DMS79 (cell line): Measurements from ENCODE around the gene TNFRSF4.

Experiments used
- DNase-seq: peaks from one replicate; lab custom pipeline; 2025; lab: John Stamatoyannopoulos, UW

The TNFRSF4 gene

DNA sequence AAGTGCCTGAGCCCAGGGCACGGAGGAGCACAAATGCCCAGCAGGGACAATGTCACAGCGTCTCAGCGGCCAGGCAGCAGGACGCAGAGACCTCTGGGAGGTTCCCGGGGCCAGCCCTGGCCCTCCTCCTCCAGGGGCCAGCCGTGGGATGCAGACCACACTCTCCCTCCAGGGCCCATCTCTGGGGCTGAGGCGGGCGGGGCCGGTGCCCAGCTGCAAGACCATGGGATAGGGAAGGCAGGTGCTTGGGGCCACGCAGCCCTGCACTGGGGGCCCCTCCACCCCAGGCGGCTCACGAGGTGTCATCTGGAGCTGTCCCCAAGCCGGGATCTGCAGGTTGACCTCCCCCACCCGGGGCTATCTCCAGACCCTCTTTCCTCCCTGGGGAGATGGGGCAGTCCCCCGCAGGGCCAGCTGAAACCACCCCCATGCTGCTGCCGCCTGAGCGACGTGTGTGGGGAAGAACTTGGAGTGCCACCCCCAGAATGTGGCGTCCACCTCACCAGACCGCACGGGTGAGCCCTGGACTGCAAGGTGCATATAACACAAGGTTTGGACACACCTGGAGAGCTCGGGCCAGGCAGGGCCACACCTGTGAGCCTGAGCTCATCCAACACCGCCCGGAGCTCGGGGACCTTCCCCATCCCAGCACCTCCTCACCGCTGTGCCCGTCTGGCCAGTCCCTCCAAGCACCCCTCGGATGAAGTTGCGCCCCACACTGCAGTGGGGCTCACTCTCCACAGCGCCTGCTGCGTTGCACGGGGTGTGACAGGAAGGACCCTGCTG, 44.3 kb downstream of the TNFRSF4 start:
- no peak for DNase-seq

DNA sequence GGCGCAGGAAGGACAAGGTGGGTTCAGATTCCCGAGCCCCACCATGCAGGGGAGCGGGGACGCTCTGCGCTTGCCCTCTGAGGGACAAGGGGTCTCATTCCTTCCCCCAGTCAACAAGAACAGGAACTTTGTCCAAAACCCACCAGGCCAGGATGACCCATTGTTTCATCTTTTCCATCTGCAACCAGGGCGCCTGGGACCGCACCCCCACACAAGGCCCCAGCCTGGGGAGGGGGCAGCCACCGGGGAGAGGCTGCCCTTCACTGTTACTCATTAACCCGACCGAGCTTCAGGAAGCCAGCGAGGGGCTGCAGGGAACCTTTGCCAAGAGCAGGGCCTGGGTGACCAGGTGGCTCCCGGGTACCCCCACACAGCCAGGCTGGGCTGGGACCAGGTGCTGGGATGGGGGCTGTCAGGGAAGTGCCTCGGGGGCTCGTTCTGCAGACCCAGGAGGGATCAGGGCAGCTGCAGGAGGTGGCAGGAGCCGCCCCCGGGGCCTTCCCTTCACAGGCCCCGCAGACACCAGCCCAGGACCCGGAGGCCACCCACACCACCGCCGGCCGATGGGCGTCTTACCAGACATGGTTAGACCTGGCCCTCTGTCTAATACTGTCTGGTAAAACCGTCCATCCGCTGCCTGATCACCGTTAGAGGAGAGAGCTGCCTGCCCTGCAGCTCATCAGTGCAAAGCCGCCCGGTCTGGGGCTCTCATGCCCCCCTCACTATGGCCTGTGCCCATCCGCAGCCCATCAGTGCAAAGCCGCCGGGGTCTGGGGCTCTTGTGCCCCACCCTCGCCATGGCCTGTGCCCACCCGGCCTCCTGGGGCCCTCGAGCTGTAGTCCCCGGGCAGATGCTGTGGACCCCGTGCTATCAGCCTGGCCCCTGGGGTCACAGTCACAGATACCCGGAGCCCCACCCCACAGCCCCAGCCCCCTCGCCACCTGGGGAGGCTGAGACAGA, 45.2 kb downstream of the TNFRSF4 start:
- DNase-seq = no peak

DNA sequence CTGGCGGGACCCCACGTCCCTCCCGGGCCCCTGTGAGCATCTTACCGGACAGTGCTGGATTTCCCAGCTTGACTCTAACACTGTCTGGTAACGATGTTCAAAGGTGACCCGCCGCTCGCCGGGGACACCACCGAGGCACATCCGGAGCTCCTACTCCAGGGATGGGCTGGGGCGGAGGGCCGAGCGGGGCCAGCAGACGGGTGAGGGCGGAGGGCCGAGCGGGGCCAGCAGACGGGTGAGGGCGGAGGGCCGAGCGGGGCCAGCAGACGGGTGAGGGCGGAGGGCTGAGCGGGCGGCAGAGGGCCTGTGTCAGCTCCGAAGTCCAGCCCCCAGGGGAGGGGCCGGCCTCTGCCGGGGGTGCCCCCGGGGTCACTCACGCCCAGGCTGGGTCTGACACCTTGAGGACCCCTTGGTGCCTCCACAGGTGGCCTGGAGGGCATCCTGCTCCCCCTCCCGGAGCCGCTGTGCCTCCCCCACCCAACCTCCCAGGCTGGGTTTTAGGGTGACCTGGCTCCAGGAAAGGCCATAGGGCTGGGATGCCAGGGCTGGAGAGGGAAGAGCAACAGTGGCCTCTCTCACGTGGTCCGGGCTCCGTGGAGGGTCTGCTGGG, 46.0 kb downstream of the TNFRSF4 start:
- no peak for DNase-seq

DNA sequence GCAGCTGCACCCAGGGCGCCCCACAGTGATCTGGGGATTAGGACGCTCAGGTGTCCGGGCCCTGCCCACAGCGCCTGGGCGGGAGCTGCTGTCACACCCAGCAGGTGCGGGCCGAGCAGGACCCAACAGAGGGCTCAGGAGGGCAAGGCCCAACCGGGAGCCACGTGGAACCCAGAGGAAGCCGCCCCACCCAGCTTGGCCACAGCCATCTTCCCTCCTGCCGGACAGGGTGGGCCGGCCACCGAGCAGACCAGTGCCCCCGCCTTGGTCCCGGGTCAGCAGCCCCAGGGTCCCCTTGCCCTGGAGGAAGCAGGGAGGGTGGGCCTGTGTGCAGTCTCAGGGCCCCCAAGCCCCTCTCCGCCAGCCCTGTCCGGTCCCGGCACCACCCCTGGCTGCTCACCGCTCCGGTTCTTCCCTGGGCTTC, 46.5 kb downstream of the TNFRSF4 start:
- DNase-seq = no peak

DNA sequence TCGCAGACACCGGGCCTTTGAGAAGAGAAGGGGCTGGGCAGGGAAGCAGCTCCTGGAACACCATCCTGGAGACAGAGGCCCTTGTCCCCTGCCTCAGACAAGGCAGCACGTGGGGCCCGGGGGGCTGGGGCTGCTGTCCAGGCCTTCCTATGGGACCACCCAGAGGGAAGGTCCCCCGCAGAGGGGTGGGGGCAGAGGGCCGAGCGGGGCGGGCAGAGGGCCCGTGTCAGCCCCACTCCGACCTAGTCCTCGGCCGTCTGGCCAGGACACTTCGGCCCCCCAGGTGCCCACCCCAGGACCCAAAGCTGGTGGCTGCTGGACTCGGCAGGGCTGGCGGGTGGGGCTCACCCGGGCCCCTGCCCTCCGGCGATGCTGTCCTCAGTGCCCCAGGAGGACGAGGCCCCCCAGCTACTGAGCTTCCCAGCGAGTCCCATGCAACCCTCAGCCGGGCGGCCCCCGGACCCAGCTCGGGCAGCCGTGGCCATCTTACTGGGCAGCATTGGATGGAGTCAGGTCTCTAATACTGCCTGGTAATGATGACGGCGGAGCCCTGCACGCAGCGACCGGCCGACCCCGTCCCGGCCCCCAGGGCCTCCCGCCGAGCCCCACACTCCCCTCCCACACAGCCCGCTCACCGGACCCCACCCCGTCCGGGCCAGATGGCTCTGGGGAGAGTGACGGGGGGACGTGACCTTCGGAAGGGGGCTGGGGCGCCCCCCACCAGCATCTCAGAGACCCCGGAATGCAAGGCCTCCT, 47.1 kb downstream of the TNFRSF4 start:
- no peak for DNase-seq

DNA sequence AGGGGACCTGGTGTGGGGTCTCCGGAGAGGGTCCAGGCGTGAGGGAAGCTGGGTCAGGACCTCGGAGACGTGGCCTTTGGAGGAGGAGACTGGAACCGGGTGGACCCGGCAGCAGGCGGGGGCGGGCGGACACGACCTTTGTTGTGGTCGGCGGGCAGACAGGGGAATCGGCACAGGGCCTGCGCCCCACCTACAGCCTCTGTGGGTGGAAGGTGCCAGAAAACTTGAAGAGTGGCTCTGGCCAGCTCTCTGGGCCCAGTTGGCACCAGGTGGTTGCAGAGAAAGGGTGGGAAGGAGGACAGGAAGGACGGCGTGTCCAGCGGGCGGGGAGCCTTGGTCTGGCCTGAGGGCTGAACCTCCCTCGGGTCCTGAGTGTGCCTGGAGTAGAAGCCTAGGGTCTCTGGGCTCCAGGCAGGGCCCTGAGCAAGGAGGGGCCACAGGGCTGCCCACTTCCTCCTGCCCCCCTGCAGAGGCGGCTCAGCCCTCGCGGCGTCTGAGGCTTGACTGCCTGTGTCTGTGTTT, 48.0 kb downstream of the TNFRSF4 start:
- no peak for DNase-seq

DNA sequence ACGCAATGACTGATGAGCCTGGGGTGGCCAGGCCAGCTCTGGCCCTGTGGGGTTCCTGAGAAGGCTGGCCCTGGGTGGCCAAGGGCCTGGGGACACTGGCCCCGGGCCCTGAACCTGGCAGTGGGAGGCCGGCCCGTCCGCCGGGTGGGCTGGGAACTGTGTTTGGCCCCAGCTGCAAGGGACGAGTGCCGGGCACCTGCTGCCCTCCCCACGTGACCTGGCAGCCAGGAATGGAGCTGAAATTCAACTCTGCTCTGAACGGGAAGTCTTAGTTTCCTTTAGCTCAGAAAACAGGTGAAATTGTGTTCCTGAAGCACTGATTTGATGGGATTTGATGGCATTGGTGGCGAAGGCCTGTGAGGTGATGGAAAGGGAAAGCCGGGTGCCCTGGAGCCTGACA, 48.5 kb downstream of the TNFRSF4 start:
- peak; percentile 33 for DNase-seq

DNA sequence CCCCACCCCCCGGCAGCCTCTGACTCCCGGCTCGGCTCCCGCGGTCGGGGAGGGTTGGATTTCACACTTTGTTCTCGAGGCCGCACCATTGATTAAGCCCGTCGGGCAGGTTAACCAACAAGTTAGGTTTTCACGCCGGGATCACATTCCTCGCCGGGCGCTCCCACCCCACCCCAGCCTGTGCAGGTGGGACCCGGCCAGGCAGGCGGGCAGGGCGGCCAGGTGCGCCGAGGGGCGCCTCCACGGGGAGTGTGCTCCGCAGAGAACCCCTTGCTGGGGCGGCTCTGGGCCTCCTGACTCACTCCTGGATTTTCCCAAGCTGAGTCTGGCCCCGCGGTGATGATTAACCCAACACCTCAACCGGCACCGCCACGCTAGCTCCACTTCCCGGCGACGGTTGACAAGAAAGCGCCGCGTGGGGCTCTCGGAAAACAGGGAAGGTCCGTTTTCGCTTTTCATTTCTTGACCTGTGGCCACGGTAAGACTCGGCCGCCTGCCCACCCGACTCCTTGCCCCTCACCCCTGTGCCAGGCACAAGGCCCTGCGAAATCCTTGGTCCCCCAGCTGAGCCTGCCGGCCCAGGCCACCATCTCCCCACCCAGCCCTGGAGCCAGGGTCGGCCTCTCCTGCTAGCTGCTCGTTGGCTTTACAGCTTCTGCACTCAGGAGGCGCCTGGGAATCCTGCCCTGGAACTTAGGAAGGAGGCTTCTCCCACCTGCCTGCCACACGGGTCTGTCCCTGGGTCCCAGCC, 49.1 kb downstream of the TNFRSF4 start:
- no peak for DNase-seq

DNA sequence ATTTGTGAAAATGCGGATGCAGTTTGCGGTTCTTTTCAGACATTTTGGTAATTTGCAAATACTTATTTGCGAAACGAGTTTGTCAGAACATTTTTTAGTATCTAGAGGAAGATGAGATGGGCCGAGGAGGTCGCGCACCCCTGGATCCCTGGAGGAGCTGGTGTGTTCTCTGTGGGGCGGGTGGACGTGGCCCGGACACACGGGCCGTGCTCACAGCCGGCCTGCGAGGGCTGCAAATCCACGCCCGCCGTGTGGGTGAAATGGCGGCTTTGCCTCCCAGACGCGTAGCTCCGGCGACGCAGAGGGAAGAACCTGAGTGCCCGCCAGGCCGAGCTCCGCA, 49.6 kb downstream of the TNFRSF4 start:
- no peak for DNase-seq

DNA sequence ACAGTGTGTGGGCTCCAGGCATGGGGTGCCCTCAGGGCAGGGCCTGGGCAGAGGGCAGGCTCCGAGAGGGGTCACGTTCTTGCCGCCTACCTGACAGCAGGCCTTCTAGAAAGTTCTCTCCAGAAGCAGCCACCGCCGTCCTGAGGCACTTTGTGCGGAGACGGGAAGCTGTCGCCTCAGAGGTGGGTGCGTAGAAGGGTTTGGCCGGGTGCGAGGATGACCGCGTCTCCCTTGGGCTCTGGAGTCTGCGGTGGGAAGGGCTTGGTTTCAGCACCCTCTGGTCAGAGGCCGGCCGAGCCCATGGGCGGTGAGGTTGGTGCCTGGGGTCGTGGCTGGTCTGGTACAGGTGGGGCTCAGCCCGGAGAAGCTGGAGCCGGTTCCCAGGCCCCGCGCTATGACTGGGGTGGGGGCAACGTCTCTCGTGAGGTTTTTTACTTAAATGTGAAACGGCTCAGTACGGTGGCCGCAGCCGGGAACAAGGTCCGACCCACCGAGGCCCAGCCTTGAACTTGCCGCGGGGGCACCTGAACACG, 50.3 kb downstream of the TNFRSF4 start:
- DNase-seq = no peak

DNA sequence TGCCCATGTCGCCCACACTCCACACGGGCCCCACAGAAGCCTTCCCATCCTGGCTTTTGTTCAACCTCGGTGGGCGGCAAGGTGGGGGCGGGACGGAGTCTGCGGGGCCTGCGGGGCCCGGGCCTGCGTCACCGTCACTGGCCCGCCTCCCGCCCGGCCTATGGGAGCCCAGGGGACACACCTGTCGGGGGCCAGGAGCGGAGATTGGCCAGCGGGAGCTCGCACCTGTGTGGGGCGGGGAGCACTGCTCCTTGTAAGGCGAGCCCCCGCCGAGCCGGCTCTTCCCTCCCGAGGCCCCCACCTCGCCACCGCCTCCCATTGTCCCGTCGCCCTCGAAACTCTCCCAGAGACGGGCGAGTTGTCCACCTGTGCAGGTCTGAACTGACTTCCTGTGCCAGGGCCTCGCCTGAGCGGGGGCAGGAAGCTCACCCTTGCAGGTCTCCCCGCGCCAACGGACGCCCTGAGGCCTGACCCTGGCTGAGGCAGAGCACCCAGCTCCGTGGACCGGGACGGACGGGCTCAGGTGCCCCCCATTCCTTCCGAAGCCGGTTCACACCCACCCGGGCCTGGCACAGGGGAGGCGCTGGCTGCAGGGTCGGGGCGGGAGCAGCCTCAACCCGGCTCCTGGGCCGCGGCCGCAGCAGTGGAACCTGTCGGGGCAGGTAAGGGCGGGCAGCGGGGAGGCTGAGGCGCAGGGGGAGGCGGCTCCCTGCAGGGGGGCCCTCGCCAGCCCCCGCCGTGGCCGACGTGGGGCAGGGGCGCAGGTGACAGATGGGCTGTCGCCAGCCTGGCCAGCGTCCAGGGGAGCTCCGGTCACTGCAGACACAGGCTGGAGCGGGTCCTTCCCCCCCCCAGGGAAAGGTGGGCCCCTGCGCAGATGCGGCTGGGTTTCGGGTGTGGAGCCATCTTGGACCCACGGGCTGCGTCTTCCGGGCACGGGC, 51.1 kb downstream of the TNFRSF4 start:
- DNase-seq = peak; percentile 97

DNA sequence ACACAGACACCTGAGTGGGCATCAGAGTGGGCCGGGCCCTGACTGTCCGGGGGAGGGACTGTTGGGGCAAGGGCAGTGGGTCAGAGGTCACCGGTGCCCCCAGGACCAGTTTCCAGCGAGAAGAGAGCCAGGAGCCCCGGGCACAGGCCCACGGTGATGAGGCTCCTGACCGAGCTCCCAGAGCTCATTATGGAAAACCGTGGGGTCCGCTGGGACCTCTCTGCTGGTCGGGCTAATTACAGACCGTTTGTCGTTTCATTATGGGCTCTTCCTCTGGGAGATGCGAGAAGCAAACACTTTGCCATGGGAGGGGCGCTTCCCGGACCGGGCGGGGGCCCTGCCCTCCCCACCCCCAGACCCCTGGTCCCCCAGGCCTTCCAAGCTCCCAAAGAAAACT, 52.3 kb downstream of the TNFRSF4 start:
- DNase-seq = no peak
